Gastroesophageal sphincter (tissue), 3 donors: ENCODE data around the gene SCRN1.

Source experiments
- EP300 ChIP-seq: sonication (generic); formaldehyde crosslinking; IDR thresholded peaks from one replicate; pipeline ENCODE4 v1.6.1; 2017; ENCODE audit warnings: antibody characterized with exemption, mild to moderate bottlenecking
- POLR2A ChIP-seq, 2 donors: fragments of 450-650 bp; IDR thresholded peaks; one replicate each; pipeline ENCODE4 v1.6.1; 2017; ENCODE audit warnings: antibody characterized with exemption in 2 of 2, mild to moderate bottlenecking in 2 of 2, moderate library complexity in 1 of 2
- POLR2AphosphoS5 ChIP-seq: sonication (generic); formaldehyde crosslinking; IDR thresholded peaks from one replicate; pipeline ENCODE4 v1.6.1; 2017; ENCODE audit warnings: antibody characterized with exemption
- TF ChIP-seq, protein P1 (sequence below), 4 experiments: fragments of 200-600 bp in 2 of 4; fragments of 450-650 bp in 2 of 4; sonication (generic) in 1 of 4; IDR thresholded peaks; one replicate each; pipeline ENCODE4 v1.5.1; 2017 to 2019; ENCODE audit warnings: antibody characterized with exemption in 4 of 4, mild to moderate bottlenecking in 2 of 4, moderate library complexity in 2 of 4

- TF ChIP-seq, protein P1, sequence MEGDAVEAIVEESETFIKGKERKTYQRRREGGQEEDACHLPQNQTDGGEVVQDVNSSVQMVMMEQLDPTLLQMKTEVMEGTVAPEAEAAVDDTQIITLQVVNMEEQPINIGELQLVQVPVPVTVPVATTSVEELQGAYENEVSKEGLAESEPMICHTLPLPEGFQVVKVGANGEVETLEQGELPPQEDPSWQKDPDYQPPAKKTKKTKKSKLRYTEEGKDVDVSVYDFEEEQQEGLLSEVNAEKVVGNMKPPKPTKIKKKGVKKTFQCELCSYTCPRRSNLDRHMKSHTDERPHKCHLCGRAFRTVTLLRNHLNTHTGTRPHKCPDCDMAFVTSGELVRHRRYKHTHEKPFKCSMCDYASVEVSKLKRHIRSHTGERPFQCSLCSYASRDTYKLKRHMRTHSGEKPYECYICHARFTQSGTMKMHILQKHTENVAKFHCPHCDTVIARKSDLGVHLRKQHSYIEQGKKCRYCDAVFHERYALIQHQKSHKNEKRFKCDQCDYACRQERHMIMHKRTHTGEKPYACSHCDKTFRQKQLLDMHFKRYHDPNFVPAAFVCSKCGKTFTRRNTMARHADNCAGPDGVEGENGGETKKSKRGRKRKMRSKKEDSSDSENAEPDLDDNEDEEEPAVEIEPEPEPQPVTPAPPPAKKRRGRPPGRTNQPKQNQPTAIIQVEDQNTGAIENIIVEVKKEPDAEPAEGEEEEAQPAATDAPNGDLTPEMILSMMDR (IDR thresholded peaks at IDR 0.05): no peak
- TF ChIP-seq POLR2A (IDR thresholded peaks at IDR 0.05) (no peak), EP300 (no peak), POLR2AphosphoS5 (no peak)
Measured at GRCh38 chr7:29920491-29920890, 69.1 kb downstream of the SCRN1 start.
